Superior temporal gyrus (tissue), 1 donor: ENCODE results near the gene ST7.

ENCODE experiments used
- DNase-seq: peaks from one replicate; pipeline ENCODE4 v3.0.0-alpha.2; 2016; ENCODE audit errors: extremely low spot score

ST7 gene

GRCh38 chr7:117271566-117271965 is 318.3 kb downstream of the ST7 start:
- DNase-seq = no peak

GRCh38 chr7:117272017-117272759 is 318.9 kb downstream of the ST7 start:
- DNase-seq = no peak

DNA sequence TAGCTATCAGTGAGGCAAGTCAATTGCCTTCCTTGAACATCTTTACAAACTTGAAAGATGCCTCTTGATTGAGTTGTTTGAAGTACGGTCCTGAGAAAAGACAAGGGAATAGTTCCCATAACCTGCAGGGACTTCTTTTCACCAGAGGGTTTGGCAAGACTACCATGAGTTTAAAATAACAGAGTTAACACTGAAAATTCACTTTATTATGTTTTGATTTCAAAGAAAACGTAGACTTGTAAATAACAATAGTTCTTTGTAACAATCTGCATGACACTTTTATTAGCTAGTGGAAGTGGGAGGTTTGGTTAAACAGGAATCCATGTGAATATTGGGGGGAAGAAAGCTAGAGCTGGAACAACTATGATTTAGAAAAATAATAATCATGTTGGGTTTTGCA is 320.0 kb downstream of the ST7 start:
- no peak for DNase-seq

DNA sequence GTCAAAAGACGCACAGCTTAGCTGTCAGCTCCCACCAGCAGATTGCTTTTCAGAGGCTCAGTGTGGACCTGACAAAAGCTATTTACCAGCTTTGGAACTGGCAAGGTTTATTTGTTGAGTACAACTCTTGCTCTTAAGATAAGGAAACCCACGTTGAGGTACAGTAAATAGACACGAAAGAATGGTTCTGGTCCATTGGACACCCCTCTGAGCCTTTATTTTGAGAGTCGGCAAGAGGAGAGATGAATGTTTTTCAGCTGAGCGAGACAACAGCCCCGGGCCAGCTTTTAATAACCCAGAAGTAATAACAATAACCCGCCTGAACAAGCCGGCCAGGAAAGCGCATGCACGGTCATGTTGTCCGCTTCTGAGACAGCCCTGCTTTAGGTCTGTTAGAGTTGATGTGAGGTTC is 320.5 kb downstream of the ST7 start:
- no peak for DNase-seq

DNA sequence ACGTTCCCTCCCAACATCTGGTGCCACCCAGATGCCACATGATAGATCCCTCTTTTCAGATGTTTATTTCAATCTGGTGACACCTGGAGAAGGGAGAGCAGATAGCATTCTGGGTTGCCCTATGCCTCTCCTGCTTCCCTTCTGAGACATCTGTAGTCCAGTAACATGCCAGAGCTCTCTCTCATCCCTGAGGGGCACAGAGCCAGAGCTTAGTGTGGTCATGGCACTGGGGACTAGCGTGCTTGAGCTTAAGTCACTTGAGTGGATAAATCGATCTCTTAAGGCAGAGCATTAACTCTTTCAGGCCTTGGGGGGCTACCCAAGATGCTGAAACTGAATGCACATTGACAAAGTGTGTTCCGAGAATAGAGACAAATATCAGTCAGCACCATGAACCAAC is 321.6 kb downstream of the ST7 start:
- no peak for DNase-seq

DNA sequence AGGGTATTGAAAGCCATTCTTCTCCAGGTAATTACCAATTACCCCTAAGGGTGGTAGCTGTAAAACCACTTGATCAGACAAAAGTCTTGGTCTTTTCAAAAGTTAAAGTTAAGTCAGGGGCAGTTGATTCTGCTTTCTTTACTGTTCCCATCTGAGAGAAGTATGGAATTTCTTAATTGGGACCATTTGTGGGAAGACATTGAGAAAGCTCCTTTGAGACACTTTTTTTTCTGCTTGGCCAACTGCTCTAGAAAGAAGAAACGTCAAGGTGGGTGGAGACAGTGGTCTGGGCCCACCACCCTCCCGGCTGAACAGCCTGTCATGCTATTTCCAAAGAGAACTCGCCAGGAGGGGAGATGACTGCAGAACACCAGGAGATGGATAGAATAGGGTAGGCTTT is 324.3 kb downstream of the ST7 start:
- DNase-seq = no peak

DNA sequence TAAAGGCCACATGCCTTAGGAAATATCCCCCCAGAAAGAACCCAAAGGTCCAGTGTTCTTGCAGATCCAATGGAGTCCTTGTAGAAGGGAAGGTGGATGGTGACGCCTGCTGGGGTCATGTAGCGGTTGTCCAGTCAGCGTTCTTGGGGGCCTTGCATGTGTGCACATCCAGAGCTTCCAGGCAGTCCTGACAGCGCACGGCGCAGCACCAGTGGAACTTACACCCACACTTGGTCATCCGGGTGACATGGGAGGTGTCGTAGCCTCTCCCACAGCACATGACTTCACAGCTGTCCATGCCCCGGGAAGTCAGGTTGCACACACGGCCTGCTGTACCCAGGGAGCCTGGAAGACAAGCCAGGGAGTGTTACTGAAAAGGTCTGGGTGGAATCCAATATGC is 324.7 kb downstream of the ST7 start:
- no peak for DNase-seq

DNA sequence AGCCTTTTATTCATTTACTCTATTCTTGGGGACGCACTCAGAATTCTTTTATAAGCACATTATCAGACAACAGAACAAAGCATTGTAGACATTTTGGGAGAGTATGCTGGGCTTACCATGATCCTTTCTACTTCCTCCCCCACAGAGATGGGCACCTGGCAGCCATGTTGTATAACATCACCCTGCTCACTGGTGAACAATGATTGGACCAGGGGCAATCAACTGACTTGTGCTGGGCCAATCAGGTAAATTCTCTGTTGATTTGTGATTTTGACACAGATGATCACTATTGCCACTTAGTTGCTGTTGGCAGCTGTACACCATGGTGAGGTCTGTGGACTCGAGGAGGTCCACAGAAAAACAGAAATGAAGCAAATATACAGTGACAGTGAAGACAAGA is 325.9 kb downstream of the ST7 start:
- no peak for DNase-seq
